ENCODE measurements around the gene RNF114. TPM values are rescaled to one million over a fixed set of nuclear protein-coding genes. Genes with fewer than 3 reads are reported as not detected.

Gene RNF114
- polyA plus RNA-seq, 1 of the 3 experiments (the other 2 are of a cell fraction) = 55.0 TPM

DNA sequence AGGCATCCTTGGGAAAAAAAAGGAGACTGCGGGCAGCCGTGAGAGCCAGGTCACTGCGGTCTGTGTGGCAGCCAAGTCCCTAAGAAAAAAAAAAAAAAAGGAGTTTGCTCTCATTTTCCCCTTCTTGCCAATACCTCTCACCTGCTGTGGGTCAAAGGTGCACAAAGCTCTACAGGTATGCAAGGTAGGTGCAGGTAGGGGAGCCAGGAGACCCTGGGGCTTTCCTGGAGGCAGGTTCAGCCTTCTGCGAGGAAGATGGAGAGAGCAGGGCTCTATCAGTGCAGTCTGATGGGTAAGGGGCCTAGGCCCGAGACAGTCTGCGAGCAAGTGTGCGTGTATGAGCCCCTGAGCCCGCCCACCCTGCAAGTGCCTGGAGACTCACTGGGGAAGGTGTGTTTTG, 34.3 kb downstream of the RNF114 start:
- 87% methylated on average over 7 of the region's 8 CpGs for WGBS (ENCODE audit: low lambda C conversion rate)
- no peak overlapping the region for H3K4me3 ChIP-seq (ENCODE audit: low read depth in 2 of 2, low read length in 1 of 2)
- H3F3A ChIP-seq (replicated peaks; ENCODE audit: insufficient read depth) = peaks cover 5% of the 10 kb centered on the region
- H3K9me2 ChIP-seq = no peaks in the 10 kb centered on the region
- H3K79me2 ChIP-seq (ENCODE audit: insufficient read depth) = no peaks in the 10 kb centered on the region
- H3K9me3 ChIP-seq = no peaks in the 10 kb centered on the region
- H4K20me1 ChIP-seq (ENCODE audit: insufficient read depth) = no peaks in the 10 kb centered on the region
- H3K4me1 ChIP-seq (ENCODE audit: control insufficient read depth in 1 of 2, insufficient read depth in 2 of 2, low read depth in 1 of 2, low read length in 1 of 2) = no peaks in the 10 kb centered on the region; a peak in 1 of 4 replicates
- no peak overlapping the region for H3K4me2 ChIP-seq
- POLR2A ChIA-PET = no interaction called here
- H3K9ac ChIP-seq = no peak overlapping the region
- CTCF ChIA-PET = interaction anchor here (0.7 to 22.2 kb wide), 3 partner anchors 8 to 158 kb away, joined by 3 to 807 read pairs (median 17); no protein-coding TSS in a partner anchor
- no peak overlapping the region for H2AFZ ChIP-seq (ENCODE audit: low read depth)
- no peak for DNase-seq
- H3K27me3 ChIP-seq (ENCODE audit: insufficient read depth) = no peaks in the 10 kb centered on the region
- TF ChIP-seq RFX5 (IDR thresholded peaks at IDR 0.05; ENCODE audit: low read length) (no peak), ELF1 (IDR thresholded peaks at IDR 0.05) (no peak), CTCF (IDR thresholded peaks at IDR 0.05) (no peak), GATA2 (CRISPR knock-in tag; IDR thresholded peaks at IDR 0.05) (no peak), RXRA (IDR thresholded peaks at IDR 0.05; ENCODE audit: borderline replicate concordance, low read depth) (no peak), MEF2A (IDR thresholded peaks at IDR 0.05; ENCODE audit: borderline replicate concordance, low read depth) (no peak), IRF3 (IDR thresholded peaks at IDR 0.05; ENCODE audit: low read depth, low read length) (no peak), SIN3A (IDR thresholded peaks at IDR 0.05; ENCODE audit: borderline replicate concordance, low read depth, low read length) (no peak), CHD2 (IDR thresholded peaks at IDR 0.05; ENCODE audit: low read length, partially characterized antibody) (no peak), GABPA (IDR thresholded peaks at IDR 0.05; ENCODE audit: low read depth) (no peak), POLR2AphosphoS5 (IDR thresholded peaks at IDR 0.05; ENCODE audit: low read depth, low read length) (no peak), MXI1 (IDR thresholded peaks at IDR 0.05; ENCODE audit: low read depth, low read length) (no peak)
- TF ChIP-seq, protein P1, sequence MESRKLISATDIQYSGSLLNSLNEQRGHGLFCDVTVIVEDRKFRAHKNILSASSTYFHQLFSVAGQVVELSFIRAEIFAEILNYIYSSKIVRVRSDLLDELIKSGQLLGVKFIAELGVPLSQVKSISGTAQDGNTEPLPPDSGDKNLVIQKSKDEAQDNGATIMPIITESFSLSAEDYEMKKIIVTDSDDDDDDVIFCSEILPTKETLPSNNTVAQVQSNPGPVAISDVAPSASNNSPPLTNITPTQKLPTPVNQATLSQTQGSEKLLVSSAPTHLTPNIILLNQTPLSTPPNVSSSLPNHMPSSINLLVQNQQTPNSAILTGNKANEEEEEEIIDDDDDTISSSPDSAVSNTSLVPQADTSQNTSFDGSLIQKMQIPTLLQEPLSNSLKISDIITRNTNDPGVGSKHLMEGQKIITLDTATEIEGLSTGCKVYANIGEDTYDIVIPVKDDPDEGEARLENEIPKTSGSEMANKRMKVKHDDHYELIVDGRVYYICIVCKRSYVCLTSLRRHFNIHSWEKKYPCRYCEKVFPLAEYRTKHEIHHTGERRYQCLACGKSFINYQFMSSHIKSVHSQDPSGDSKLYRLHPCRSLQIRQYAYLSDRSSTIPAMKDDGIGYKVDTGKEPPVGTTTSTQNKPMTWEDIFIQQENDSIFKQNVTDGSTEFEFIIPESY (IDR thresholded peaks at IDR 0.05; ENCODE audit: borderline replicate concordance, low read depth) = no peak
- TF ChIP-seq, protein P2, sequence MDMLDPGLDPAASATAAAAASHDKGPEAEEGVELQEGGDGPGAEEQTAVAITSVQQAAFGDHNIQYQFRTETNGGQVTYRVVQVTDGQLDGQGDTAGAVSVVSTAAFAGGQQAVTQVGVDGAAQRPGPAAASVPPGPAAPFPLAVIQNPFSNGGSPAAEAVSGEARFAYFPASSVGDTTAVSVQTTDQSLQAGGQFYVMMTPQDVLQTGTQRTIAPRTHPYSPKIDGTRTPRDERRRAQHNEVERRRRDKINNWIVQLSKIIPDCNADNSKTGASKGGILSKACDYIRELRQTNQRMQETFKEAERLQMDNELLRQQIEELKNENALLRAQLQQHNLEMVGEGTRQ (IDR thresholded peaks at IDR 0.05; ENCODE audit: borderline replicate concordance, low read depth, low read length) = no peak
- no peaks in the 10 kb centered on the region for H3K36me3 ChIP-seq (replicated peaks in 1 of 2; ENCODE audit: control insufficient read depth in 1 of 2, insufficient read depth in 2 of 2, low read length in 1 of 2)
- no peak overlapping the region for H3K27ac ChIP-seq (ENCODE audit: low read depth in 2 of 2, low read length in 1 of 2)
